HepG2 (cell line): ENCODE measurements around the gene COX4I2. TPM values are rescaled to one million over a fixed set of nuclear protein-coding genes. Genes with fewer than 3 reads are reported as not detected.
A peak's percentile ranks its signal among the peaks of the same experiment; 100 is the strongest.

Source experiments
- ATAD3A ChIP-seq: sonication (generic); formaldehyde crosslinking; IDR thresholded peaks from 2 replicates; pipeline ENCODE4 v1.4.0; 2020; ENCODE audit warnings: missing genetic modification reagents
- CREM ChIP-seq, 2 experiments: sonication (generic) in 1 of 2; formaldehyde crosslinking in 1 of 2; IDR thresholded peaks; 2 replicates each; pipeline versions ENCODE4 v1.4.0 to v1.6.1; 2016 to 2020; ENCODE audit warnings: antibody characterized with exemption in 1 of 2, mild to moderate bottlenecking in 1 of 2, missing genetic modification reagents in 1 of 2
- KDM1A ChIP-seq: IDR thresholded peaks from 2 replicates; pipeline ENCODE4 v1.6.1; 2016; ENCODE audit warnings: missing compliant biosample characterization
- KDM3A ChIP-seq: IDR thresholded peaks from 2 replicates; pipeline ENCODE4 v1.6.1; 2018; ENCODE audit warnings: low read depth, missing compliant biosample characterization
- KLF13 ChIP-seq: sonication (generic); formaldehyde crosslinking; IDR thresholded peaks from 2 replicates; pipeline ENCODE4 v1.4.0; 2020; ENCODE audit warnings: mild to moderate bottlenecking, missing genetic modification reagents
- MTA3 ChIP-seq: sonication (generic); formaldehyde crosslinking; IDR thresholded peaks from 2 replicates; pipeline ENCODE4 v1.4.0; 2020; ENCODE audit warnings: missing genetic modification reagents
- POLR2A ChIP-seq, 2 experiments: IDR thresholded peaks; 2 replicates each; pipeline ENCODE4 v1.6.1; 2011; ENCODE audit warnings: low read depth in 2 of 2, low read length in 2 of 2, mild to moderate bottlenecking in 1 of 2, moderate library complexity in 1 of 2; ENCODE audit not compliant: insufficient read depth in 1 of 2
- RARG ChIP-seq: sonication (generic); formaldehyde crosslinking; IDR thresholded peaks from 2 replicates; pipeline ENCODE4 v1.4.0; 2020; ENCODE audit warnings: low read depth, mild to moderate bottlenecking, missing genetic modification reagents
- U2AF1 ChIP-seq: fragments of 200-400 bp; formaldehyde crosslinking; optimal IDR thresholded peaks from 2 replicates; pipeline ENCODE3; 2017; ENCODE audit warnings: mild to moderate bottlenecking, low read depth, low read length
- ZBTB42 ChIP-seq: sonication (generic); formaldehyde crosslinking; IDR thresholded peaks from 2 replicates; pipeline ENCODE4 v1.5.0; 2020; ENCODE audit warnings: mild to moderate bottlenecking, missing genetic modification reagents
- ZNF383 ChIP-seq: sonication (generic); formaldehyde crosslinking; IDR thresholded peaks from 2 replicates; pipeline ENCODE4 v1.4.0; 2020; ENCODE audit warnings: missing genetic modification reagents, mild to moderate bottlenecking, borderline replicate concordance
- ZNF468 ChIP-seq: sonication (generic); formaldehyde crosslinking; IDR thresholded peaks from 2 replicates; pipeline ENCODE4 v1.8.0; 2022; ENCODE audit warnings: mild to moderate bottlenecking, moderate library complexity, missing genetic modification reagents
- ZNF564 ChIP-seq: sonication (generic); formaldehyde crosslinking; IDR thresholded peaks from 2 replicates; pipeline ENCODE4 v1.8.1; 2023; ENCODE audit warnings: mild to moderate bottlenecking, missing genetic modification reagents
- ZNF75D ChIP-seq: sonication (generic); formaldehyde crosslinking; IDR thresholded peaks from 2 replicates; pipeline ENCODE4 v1.8.1; 2023; ENCODE audit warnings: missing genetic modification reagents, mild to moderate bottlenecking, borderline replicate concordance
- ZNF83 ChIP-seq: sonication (generic); formaldehyde crosslinking; IDR thresholded peaks from 2 replicates; pipeline ENCODE4 v1.4.0; 2020; ENCODE audit warnings: missing genetic modification reagents, mild to moderate bottlenecking, borderline replicate concordance
- polyA plus RNA-seq, 8 experiments: library from polyadenylated mRNA; depleted of rRNA in 3 of 8; stranded (reverse) in 7 of 8; unstranded in 1 of 8; fragments of >200 nt; fragmentation: Illumina TruSeq in 4 of 8; extraction: Trizol in 4 of 8; gene quantifications; 2 replicates each; pipeline versions ENCODE4 v1.2.1 to v1.2.3, GENCODE V29; 2011 to 2016; ENCODE audit warnings: low read depth in 4 of 8, missing spikeins in 1 of 8, mixed read lengths in 1 of 8; ENCODE audit not compliant: insufficient read depth in 1 of 8
- total RNA-seq, 5 experiments: library from RNA; depleted of rRNA; stranded (reverse); fragments of >200 nt; fragmentation: Illumina TruSeq; extraction: Trizol; gene quantifications; 2 replicates each; pipeline ENCODE4 v1.2.3, GENCODE V29; 2016; ENCODE audit warnings: low read depth in 1 of 5
- TF ChIP-seq, protein P1 (sequence below): sonication (generic); formaldehyde crosslinking; IDR thresholded peaks from 2 replicates; pipeline ENCODE4 v1.8.0; 2023; ENCODE audit warnings: mild to moderate bottlenecking, missing genetic modification reagents
- TF ChIP-seq, protein P2 (sequence below): IDR thresholded peaks from 2 replicates; pipeline ENCODE4 v1.6.1; 2016; ENCODE audit warnings: missing biosample characterization, missing genetic modification reagents, low read depth
- TF ChIP-seq, protein P3 (sequence below): sonication (generic); formaldehyde crosslinking; IDR thresholded peaks from 2 replicates; pipeline ENCODE4 v1.4.0; 2020; ENCODE audit warnings: low read depth, missing genetic modification reagents
- TF ChIP-seq, protein P4 (sequence below): sonication (generic); formaldehyde crosslinking; IDR thresholded peaks from 2 replicates; pipeline ENCODE4 v1.5.0; 2020; ENCODE audit warnings: mild to moderate bottlenecking, missing genetic modification reagents
- TF ChIP-seq, protein P5 (sequence below), 2 experiments: sonication (generic) in 1 of 2; formaldehyde crosslinking in 1 of 2; IDR thresholded peaks; 2 replicates each; pipeline versions ENCODE4 v1.4.0 to v1.6.1; 2018 to 2020; ENCODE audit warnings: missing genetic modification reagents in 2 of 2, borderline replicate concordance in 1 of 2, low read depth in 1 of 2, mild to moderate bottlenecking in 1 of 2, missing biosample characterization in 1 of 2

The COX4I2 gene
- total and polyA plus RNA-seq, 2 of the 13 experiments (the other 11 are each of a cell fraction or from before 2014, with no cell fraction given), result 1.1 TPM; not detected in 1

DNA sequence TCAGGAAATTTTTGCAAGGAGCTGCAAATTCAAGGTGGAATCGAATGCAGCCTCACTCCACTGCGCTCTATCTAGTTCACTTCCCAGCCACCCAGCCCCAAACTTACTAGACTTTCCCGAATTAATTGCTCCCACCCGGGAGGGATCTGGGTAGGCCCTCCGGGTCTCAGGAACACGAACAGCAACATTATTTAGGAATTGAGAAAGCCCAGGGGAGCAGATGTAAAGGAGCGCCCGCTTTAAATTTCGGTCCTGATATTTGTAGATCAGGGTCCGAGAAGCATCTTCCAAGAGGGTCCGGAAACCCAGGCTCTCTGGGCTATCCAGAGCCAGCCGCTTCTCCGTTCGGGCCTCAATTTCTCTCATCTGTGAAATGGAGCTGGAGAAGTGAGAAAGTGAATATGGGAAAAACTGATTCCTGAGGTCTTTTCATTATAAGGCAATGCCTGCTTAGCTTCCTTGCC is 33.1 kb upstream of the COX4I2 start (continued):
- TF ChIP-seq, protein P1, sequence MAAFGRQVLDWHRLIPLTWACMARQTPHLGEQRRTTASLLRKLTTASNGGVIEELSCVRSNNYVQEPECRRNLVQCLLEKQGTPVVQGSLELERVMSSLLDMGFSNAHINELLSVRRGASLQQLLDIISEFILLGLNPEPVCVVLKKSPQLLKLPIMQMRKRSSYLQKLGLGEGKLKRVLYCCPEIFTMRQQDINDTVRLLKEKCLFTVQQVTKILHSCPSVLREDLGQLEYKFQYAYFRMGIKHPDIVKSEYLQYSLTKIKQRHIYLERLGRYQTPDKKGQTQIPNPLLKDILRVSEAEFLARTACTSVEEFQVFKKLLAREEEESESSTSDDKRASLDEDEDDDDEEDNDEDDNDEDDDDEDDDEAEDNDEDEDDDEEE, result no peak; the same call in 1 of the 2 replicates
- peak; percentile 70; the same call in 1 of the 2 replicates for TF ChIP-seq KDM1A (CRISPR knock-in tag)
- peak; percentile 2; the same call in 1 of the 2 replicates for TF ChIP-seq ZNF468 (CRISPR knock-in tag)
- TF ChIP-seq ATAD3A (CRISPR knock-in tag), result no peak
- TF ChIP-seq, protein P2, sequence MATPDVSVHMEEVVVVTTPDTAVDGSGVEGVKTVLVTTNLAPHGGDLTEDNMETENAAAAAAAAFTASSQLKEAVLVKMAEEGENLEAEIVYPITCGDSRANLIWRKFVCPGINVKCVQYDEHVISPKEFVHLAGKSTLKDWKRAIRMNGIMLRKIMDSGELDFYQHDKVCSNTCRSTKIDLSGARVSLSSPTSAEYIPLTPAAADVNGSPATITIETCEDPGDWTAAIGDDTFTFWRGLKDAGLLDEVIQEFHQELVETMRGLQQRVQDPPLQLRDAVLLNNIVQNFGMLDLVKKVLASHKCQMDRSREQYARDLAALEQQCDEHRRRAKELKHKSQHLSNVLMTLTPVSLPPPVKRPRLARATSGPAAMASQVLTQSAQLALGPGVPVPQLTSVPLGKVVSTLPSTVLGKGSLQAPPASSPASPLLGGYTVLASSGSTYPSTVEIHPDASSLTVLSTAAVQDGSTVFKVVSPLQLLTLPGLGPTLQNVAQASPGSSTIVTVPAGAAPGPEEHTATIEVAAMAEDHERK (CRISPR knock-in tag), result no peak
- TF ChIP-seq MTA3 (CRISPR knock-in tag), result no peak
- TF ChIP-seq ZBTB42 (CRISPR knock-in tag), result no peak
- no peak for TF ChIP-seq ZNF564
- 0 out of 4 replicates have a peak, but pooled peaks of 1 of the 2 experiments have one; percentile 15 for TF ChIP-seq POLR2A (IDR thresholded peaks at IDR 0.05; ENCODE audit: insufficient read depth in 1 of 2, low read depth in 2 of 2, low read length in 2 of 2)
- TF ChIP-seq, protein P3, sequence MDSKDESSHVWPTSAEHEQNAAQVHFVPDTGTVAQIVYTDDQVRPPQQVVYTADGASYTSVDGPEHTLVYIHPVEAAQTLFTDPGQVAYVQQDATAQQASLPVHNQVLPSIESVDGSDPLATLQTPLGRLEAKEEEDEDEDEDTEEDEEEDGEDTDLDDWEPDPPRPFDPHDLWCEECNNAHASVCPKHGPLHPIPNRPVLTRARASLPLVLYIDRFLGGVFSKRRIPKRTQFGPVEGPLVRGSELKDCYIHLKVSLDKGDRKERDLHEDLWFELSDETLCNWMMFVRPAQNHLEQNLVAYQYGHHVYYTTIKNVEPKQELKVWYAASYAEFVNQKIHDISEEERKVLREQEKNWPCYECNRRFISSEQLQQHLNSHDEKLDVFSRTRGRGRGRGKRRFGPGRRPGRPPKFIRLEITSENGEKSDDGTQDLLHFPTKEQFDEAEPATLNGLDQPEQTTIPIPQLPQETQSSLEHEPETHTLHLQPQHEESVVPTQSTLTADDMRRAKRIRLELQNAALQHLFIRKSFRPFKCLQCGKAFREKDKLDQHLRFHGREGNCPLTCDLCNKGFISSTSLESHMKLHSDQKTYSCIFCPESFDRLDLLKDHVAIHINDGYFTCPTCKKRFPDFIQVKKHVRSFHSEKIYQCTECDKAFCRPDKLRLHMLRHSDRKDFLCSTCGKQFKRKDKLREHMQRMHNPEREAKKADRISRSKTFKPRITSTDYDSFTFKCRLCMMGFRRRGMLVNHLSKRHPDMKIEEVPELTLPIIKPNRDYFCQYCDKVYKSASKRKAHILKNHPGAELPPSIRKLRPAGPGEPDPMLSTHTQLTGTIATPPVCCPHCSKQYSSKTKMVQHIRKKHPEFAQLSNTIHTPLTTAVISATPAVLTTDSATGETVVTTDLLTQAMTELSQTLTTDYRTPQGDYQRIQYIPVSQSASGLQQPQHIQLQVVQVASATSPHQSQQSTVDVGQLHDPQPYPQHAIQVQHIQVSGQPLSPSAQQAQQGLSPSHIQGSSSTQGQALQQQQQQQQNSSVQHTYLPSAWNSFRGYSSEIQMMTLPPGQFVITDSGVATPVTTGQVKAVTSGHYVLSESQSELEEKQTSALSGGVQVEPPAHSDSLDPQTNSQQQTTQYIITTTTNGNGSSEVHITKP (CRISPR knock-in tag), result no peak
- no peak for TF ChIP-seq RARG (CRISPR knock-in tag)
- TF ChIP-seq, protein P4, sequence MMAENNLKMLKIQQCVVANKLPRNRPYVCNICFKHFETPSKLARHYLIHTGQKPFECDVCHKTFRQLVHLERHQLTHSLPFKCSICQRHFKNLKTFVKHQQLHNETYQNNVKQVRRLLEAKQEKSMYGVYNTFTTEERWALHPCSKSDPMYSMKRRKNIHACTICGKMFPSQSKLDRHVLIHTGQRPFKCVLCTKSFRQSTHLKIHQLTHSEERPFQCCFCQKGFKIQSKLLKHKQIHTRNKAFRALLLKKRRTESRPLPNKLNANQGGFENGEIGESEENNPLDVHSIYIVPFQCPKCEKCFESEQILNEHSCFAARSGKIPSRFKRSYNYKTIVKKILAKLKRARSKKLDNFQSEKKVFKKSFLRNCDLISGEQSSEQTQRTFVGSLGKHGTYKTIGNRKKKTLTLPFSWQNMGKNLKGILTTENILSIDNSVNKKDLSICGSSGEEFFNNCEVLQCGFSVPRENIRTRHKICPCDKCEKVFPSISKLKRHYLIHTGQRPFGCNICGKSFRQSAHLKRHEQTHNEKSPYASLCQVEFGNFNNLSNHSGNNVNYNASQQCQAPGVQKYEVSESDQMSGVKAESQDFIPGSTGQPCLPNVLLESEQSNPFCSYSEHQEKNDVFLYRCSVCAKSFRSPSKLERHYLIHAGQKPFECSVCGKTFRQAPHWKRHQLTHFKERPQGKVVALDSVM, result no peak
- TF ChIP-seq KDM3A (CRISPR knock-in tag), result no peak
- TF ChIP-seq ZNF83 (CRISPR knock-in tag), result no peak
- TF ChIP-seq CREM (IDR thresholded peaks at IDR 0.05), result no peak
- TF ChIP-seq CREM (CRISPR knock-in tag; IDR thresholded peaks at IDR 0.05), result no peak
- TF ChIP-seq, protein P5, sequence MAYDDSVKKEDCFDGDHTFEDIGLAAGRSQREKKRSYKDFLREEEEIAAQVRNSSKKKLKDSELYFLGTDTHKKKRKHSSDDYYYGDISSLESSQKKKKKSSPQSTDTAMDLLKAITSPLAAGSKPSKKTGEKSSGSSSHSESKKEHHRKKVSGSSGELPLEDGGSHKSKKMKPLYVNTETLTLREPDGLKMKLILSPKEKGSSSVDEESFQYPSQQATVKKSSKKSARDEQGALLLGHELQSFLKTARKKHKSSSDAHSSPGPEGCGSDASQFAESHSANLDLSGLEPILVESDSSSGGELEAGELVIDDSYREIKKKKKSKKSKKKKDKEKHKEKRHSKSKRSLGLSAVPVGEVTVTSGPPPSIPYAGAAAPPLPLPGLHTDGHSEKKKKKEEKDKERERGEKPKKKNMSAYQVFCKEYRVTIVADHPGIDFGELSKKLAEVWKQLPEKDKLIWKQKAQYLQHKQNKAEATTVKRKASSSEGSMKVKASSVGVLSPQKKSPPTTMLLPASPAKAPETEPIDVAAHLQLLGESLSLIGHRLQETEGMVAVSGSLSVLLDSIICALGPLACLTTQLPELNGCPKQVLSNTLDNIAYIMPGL (CRISPR knock-in tag; IDR thresholded peaks at IDR 0.05; ENCODE audit: borderline replicate concordance in 1 of 2, low read depth in 1 of 2), result no peak; a peak in 1 of 4 replicates
- TF ChIP-seq ZNF75D (CRISPR knock-in tag), result 0 out of 2 replicates have a peak, but pooled peaks have one; percentile 27
- no peak for TF ChIP-seq ZNF383 (CRISPR knock-in tag)
- TF ChIP-seq U2AF1, result no peak
- no peak for TF ChIP-seq KLF13
